Tibial nerve (tissue), 4 donors: Measurements from ENCODE around the gene ERVK3-1.

Experiments
- EP300 ChIP-seq, 2 donors: sonication (generic); formaldehyde crosslinking; IDR thresholded peaks; one replicate each; pipeline ENCODE4 v1.6.1; 2017; ENCODE audit warnings: antibody characterized with exemption in 2 of 2, mild to moderate bottlenecking in 1 of 2
- POLR2A ChIP-seq, 2 donors: fragments of 450-650 bp; IDR thresholded peaks; one replicate each; pipeline ENCODE4 v1.6.1; 2017; ENCODE audit warnings: antibody characterized with exemption in 2 of 2, mild to moderate bottlenecking in 2 of 2, moderate library complexity in 2 of 2
- TF ChIP-seq, protein P1 (sequence below), 5 experiments: fragments of 200-600 bp in 3 of 5; fragments of 450-650 bp in 2 of 5; sonication (generic) in 3 of 5; IDR thresholded peaks; one replicate each; pipeline ENCODE4 v1.5.1; 2016 to 2019; ENCODE audit warnings: antibody characterized with exemption in 5 of 5, mild to moderate bottlenecking in 3 of 5, moderate library complexity in 2 of 5

DNA sequence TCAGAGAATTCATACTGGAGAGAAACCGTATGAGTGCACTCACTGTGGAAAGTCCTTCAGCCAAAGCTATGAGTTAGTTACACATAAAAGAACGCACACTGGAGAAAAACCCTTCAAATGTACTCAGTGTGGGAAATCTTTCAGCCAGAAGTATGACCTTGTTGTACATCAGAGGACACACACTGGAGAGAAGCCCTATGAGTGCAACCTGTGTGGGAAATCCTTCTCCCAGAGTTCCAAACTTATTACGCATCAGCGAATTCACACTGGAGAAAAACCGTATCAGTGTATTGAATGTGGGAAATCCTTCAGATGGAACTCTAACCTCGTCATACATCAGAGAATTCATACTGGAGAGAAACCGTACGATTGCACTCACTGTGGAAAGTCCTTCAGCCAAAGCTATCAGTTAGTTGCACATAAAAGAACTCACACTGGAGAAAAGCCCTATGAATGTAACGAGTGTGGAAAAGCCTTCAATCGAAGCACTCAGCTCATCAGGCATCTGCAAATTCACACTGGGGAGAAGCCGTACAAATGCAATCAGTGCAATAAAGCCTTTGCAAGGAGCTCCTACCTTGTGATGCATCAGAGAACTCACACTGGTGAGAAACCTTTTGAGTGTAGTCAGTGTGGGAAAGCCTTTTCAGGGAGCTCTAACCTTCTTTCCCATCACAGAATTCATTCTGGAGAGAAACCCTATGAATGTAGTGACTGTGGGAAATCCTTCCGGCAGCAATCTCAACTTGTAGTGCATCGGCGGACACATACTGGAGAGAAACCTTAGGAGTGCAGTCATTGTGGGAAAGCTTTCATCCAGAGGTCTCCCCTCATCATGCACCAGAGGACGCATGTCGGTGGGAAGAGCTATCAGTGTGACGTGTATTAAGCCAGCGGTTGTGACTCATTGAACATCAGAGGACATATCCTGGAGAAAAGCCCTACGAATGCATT is 42.9 kb upstream of the ERVK3-1 start:
- TF ChIP-seq, protein P1, sequence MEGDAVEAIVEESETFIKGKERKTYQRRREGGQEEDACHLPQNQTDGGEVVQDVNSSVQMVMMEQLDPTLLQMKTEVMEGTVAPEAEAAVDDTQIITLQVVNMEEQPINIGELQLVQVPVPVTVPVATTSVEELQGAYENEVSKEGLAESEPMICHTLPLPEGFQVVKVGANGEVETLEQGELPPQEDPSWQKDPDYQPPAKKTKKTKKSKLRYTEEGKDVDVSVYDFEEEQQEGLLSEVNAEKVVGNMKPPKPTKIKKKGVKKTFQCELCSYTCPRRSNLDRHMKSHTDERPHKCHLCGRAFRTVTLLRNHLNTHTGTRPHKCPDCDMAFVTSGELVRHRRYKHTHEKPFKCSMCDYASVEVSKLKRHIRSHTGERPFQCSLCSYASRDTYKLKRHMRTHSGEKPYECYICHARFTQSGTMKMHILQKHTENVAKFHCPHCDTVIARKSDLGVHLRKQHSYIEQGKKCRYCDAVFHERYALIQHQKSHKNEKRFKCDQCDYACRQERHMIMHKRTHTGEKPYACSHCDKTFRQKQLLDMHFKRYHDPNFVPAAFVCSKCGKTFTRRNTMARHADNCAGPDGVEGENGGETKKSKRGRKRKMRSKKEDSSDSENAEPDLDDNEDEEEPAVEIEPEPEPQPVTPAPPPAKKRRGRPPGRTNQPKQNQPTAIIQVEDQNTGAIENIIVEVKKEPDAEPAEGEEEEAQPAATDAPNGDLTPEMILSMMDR (IDR thresholded peaks at IDR 0.05): no peak
- TF ChIP-seq POLR2A (IDR thresholded peaks at IDR 0.05): no peak
- no peak for TF ChIP-seq EP300 (IDR thresholded peaks at IDR 0.05)
